Left kidney (tissue), 2 donors: Measurements from ENCODE around the gene INPP4B. TPM values are rescaled to one million over a fixed set of nuclear protein-coding genes. Genes with fewer than 3 reads are reported as not detected.
A peak's percentile ranks its signal among the peaks of the same experiment; 100 is the strongest.

Source experiments
- DNase-seq: peaks from one replicate; pipeline ENCODE4 v3.0.0-alpha.2; 2013
- polyA plus RNA-seq: library from polyadenylated mRNA; unstranded; fragments of 120-200 nt; gene quantifications from one replicate; pipeline ENCODE4 v1.2.1, GENCODE V29; 2013; ENCODE audit not compliant: insufficient read length

Gene INPP4B
- polyA plus RNA-seq, 1 donor = 8.4 TPM

- no peak for DNase-seq
Measured at GRCh38 chr4:142347241-142347640, 498.9 kb downstream of the INPP4B start.

GRCh38 chr4:142345924-142346323 lies 500.2 kb downstream of the INPP4B start:
- no peak for DNase-seq

GRCh38 chr4:142341268-142341667 lies 504.8 kb downstream of the INPP4B start:
- DNase-seq = no peak

- DNase-seq = no peak
Measured at GRCh38 chr4:142339053-142339452, 507.0 kb downstream of the INPP4B start.

DNA sequence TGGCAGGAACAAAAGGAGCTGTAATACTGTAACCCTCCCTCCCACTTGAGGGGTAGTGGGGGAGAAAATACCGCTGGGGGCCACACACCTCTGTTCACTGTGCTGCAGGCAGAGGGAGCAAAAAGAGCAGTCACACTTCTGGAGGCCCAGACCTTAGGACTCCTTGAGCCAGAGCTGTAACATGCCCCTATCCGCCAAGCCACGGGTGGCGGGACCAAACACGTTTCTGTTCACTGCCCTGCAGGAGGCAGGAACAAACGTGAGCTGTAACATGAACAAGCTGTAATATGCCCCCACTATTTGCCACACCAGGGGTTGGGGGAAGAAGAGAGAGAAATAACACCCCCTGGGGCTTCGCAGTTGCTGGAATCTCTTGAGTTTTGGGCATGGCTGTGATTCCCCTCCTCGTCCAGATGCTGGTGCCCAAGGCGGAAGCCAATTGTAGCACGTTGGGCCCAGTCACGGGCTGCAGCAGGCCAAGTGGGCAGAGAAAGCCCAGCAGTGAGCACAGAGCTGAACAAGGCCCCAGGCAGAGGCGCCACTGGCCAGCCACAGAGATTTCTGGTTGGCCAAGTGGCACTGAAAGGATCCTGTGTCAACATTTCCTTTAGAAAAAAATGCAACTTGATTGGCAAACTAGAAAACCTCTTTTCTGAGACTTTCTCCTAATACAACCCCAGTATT lies 509.7 kb downstream of the INPP4B start:
- DNase-seq = no peak

- DNase-seq = no peak
Measured at GRCh38 chr4:142334931-142335330, 511.2 kb downstream of the INPP4B start.

GRCh38 chr4:142331646-142332045 lies 514.5 kb downstream of the INPP4B start:
- DNase-seq = no peak

- no peak for DNase-seq
Measured at GRCh38 chr4:142331132-142331531, 515.0 kb downstream of the INPP4B start.

DNA sequence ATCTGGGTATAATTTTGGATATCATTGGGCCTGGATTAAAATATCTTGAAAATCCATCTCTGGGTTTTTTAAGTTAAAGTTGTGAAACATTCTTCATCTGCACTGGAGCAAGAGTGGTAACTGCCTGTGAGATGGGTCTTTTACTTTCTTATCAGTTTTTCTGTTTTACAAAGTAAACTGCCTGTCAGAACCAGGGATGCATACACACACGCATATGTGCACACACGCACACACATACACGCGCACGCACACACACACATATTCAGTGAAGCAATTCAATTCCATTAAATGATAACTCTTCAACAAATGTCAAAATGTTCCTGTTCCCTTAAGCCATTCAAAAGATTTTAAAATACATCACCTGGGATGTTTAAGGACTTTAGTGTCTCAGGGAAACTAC lies 515.8 kb downstream of the INPP4B start:
- no peak for DNase-seq

DNA sequence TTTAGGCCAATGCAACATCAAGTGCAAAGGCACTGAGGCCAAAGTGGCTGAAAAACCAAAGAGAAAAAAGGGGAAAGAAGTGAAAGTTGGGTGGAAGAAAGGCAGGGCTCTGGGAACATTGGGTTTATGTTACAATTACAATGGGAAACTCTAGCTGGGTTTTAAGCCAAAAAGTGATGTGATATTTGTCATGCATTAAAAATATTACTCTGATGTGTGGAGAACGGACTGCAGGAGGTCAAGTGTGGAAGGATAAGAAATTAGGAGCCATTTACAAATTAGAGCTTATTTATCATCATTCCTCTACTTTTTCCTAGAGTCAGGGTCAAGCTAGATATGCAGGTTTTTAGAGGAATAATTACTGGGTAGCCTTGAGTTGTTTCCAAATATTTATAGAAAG lies 516.8 kb downstream of the INPP4B start:
- DNase-seq = no peak

DNA sequence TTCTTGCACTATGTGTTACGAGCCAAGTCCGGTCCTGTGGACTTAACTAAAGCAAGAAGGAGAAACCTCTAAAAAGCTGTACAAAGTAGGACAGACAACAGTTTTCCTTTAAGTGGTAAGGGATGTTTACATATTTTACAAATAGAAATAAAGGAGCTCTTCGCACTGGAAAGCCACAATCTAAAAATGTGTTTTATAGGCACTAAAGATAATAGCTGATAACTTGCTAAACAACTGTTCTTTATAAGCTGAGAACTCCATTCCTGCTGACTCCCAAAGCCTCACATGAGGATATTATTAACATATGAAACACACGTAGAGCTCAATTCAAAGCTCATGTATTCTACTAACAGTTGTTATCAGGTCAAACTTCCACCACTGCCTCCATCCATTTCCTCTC lies 519.9 kb downstream of the INPP4B start:
- DNase-seq = no peak

GRCh38 chr4:142324572-142324971 lies 521.5 kb downstream of the INPP4B start:
- DNase-seq = no peak

DNA sequence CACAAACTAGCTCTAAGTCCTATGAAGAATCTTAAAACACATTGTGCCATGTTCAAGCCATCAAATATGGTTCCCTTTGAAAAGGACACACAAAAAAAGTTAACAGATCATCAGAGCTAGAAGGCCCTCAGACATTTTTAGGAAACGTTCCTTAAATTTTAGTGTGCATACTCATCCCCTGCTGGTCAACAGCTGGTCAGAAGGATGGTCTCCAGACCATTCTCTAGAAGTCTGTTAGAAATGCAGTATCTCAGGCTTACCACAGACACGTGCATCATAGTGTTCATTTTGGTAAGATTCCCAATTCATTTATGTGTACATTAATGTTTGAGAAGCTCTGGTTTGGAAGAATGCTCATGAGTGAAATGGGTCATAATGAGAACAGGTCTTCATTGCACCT lies 523.1 kb downstream of the INPP4B start:
- no peak for DNase-seq

DNA sequence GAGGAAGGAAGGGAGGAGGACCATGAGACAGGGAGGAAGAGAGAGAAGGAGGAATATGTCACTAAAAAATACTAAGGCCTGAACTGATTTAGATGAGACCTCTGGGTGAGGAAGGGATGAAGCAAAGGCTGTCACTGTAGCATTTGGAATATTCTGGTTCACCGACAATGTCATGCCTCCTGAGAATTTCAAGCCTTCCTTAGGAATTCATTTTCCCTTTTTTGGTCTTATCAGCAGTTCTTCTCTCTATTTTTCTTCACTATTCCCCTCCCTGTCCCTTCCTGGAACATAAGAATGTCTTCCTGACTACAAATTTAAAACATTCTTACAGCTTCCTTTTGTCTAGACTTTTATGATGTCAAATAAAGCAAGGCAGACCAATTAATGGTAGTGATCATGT lies 527.8 kb downstream of the INPP4B start:
- DNase-seq = no peak

- DNase-seq = no peak
Measured at GRCh38 chr4:142316913-142317312, 529.2 kb downstream of the INPP4B start.

- no peak for DNase-seq
Measured at GRCh38 chr4:142316025-142316424, 530.1 kb downstream of the INPP4B start.

DNA sequence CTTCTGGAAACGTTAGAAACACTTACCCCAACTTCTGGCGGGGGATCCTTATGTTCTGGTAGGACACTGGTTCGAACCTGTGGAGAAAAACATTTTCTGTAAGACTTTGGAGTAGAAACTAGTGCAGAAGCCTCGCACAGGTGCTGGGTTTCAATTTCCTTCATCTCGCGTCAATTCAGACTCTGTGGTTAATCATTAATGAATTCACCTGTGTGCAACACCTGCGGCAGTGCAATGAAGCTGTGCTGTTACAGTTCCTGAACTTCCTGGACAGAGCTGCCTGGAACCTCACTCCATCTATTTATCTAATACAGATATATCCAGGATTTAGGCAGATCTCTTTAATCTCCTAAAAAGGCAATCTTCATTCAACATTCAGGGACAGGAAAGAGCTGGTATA lies 531.4 kb downstream of the INPP4B start:
- DNase-seq = peak; percentile 36

- DNase-seq = no peak
Measured at GRCh38 chr4:142314247-142314646, 531.9 kb downstream of the INPP4B start.

- DNase-seq = no peak
Measured at GRCh38 chr4:142312391-142312790, 533.7 kb downstream of the INPP4B start.

GRCh38 chr4:142311916-142312315 lies 534.2 kb downstream of the INPP4B start:
- DNase-seq = no peak

- no peak for DNase-seq
Measured at GRCh38 chr4:142309772-142310171, 536.3 kb downstream of the INPP4B start.

DNA sequence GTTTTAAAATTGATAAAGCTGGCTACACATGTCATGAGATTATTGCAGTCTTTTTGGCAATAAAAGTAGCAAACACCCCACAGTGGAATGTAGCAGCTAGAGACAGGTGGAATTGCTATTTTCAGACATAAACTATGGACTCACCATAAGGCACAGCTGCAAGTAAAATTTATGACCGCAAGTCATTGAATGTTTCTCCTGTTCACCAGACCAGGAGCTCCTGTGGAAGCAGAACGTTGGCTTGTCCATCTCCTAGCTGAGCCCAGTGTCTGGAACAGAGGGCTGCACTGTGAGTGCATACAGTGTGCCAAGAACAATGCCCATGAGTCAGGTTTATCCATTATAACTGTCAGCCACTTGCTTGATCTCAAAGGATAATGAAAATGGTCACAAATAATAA lies 538.2 kb downstream of the INPP4B start:
- no peak for DNase-seq

- DNase-seq = no peak
Measured at GRCh38 chr4:142297313-142297712, 548.8 kb downstream of the INPP4B start.

GRCh38 chr4:142293536-142293935 lies 552.6 kb downstream of the INPP4B start:
- DNase-seq = no peak

DNA sequence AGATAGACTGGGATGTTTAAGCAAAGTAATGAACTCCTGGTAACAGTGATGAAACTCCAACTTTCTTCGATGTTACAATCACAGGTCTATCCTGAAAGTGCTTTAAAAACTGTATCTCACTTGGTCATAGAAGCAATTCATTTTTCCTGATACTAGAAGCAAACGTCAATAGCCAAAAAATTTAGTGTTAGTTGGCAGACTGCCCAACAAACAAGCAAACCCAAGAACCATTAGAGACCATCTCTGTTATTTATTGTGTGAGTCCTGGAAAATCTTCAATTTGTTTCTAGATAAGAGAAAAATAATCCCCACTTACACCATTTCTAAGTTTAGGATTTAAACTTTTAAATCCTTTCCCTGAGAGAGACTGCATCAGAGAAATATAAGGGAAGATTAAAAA lies 553.9 kb downstream of the INPP4B start:
- DNase-seq = no peak
